Subcutaneous abdominal adipose tissue (tissue), 5 donors: ENCODE measurements around the gene MTMR10.

Experiments used
- H3K27ac ChIP-seq: one replicate; pipeline ENCODE4 v1.7.0; 2013; ENCODE audit warnings: low read depth, mild to moderate bottlenecking, inconsistent platforms, low read length, moderate library complexity
- H3K27me3 ChIP-seq, 5 donors: one replicate each; pipeline ENCODE4 v1.7.0; 2013; ENCODE audit warnings: low read length in 5 of 5, inconsistent platforms in 1 of 5; ENCODE audit not compliant: control insufficient read depth in 5 of 5, insufficient read depth in 4 of 5
- H3K36me3 ChIP-seq, 5 donors: one replicate each; pipeline ENCODE4 v1.7.0; 2013; ENCODE audit warnings: low read length in 5 of 5; ENCODE audit not compliant: control insufficient read depth in 5 of 5, insufficient read depth in 5 of 5
- H3K4me1 ChIP-seq, 5 donors: one replicate each; pipeline ENCODE4 v1.7.0; 2013; ENCODE audit warnings: low read length in 5 of 5, mild to moderate bottlenecking in 3 of 5, moderate library complexity in 1 of 5; ENCODE audit not compliant: control insufficient read depth in 5 of 5, insufficient read depth in 5 of 5
- H3K4me3 ChIP-seq, 5 donors: one replicate each; pipeline ENCODE4 v1.7.0; 2013; ENCODE audit warnings: low read length in 5 of 5, low read depth in 1 of 5
- H3K9ac ChIP-seq, 5 donors: one replicate each; pipeline ENCODE4 v1.7.0; 2013; ENCODE audit warnings: low read length in 5 of 5, mild to moderate bottlenecking in 4 of 5, moderate library complexity in 3 of 5
- H3K9me3 ChIP-seq, 5 donors: one replicate each; pipeline ENCODE4 v1.7.0; 2013; ENCODE audit warnings: low read length in 5 of 5; ENCODE audit not compliant: control insufficient read depth in 5 of 5
- donor health status: healthy.
- donor health status: healthy.
- donor health status: healthy.
- donor health status: healthy.
- donor health status: healthy.

The MTMR10 gene

GRCh38 chr15:30941520-30941919, 49.9 kb downstream of the MTMR10 start:
- peaks cover 29 to 99% (median 87%) of the 10 kb centered on the region in 5 donors for H3K36me3 ChIP-seq

GRCh38 chr15:30940359-30940758, 51.1 kb downstream of the MTMR10 start:
- H3K27ac ChIP-seq, result no peak overlapping the region
- H3K27me3 ChIP-seq, result no peaks in the 10 kb centered on the region
- H3K4me3 ChIP-seq, result no peak overlapping the region
- no peak overlapping the region for H3K9ac ChIP-seq
- H3K9me3 ChIP-seq, result no peaks in the 10 kb centered on the region
- H3K4me1 ChIP-seq, result no peaks in the 10 kb centered on the region
- H3K36me3 ChIP-seq, result peaks cover 26 to 94% (median 76%) of the 10 kb centered on the region in 5 donors

More at GRCh38 chr15:30941520-30941919, 49.9 kb downstream of the MTMR10 start:
- Histone ChIP-seq H3K4me1 (no peaks in the 10 kb centered on the region), H3K9me3 (no peaks in the 10 kb centered on the region), H3K4me3 (no peak overlapping the region), H3K27me3 (no peaks in the 10 kb centered on the region), H3K27ac (no peak overlapping the region), H3K9ac (no peak overlapping the region)

GRCh38 chr15:30939161-30939560, 52.3 kb downstream of the MTMR10 start:
- H3K27ac ChIP-seq, result no peak overlapping the region
- H3K36me3 ChIP-seq, result peaks cover 24 to 88% (median 71%) of the 10 kb centered on the region in 5 donors

GRCh38 chr15:30933293-30933692, 58.1 kb downstream of the MTMR10 start:
- Histone ChIP-seq H3K27ac (no peak overlapping the region), H3K9ac (no peak overlapping the region), H3K4me1 (no peaks in the 10 kb centered on the region), H3K9me3 (no peaks in the 10 kb centered on the region), H3K27me3 (no peaks in the 10 kb centered on the region), H3K36me3 (peaks cover 3 to 60% (median 43%) of the 10 kb centered on the region in 5 donors), H3K4me3 (no peak overlapping the region)

More at GRCh38 chr15:30939161-30939560, 52.3 kb downstream of the MTMR10 start:
- no peaks in the 10 kb centered on the region for H3K27me3 ChIP-seq
- H3K4me1 ChIP-seq, result no peaks in the 10 kb centered on the region
- H3K4me3 ChIP-seq, result no peak overlapping the region
- no peaks in the 10 kb centered on the region for H3K9me3 ChIP-seq
- no peak overlapping the region for H3K9ac ChIP-seq

GRCh38 chr15:30930422-30930821, 61.0 kb downstream of the MTMR10 start:
- Histone ChIP-seq H3K4me3 (no peak overlapping the region), H3K9me3 (no peaks in the 10 kb centered on the region), H3K4me1 (peaks cover 0 to 5% (median 0%) of the 10 kb centered on the region in 5 donors), H3K27ac (no peak overlapping the region), H3K9ac (no peak overlapping the region), H3K27me3 (no peaks in the 10 kb centered on the region), H3K36me3 (peaks cover 3 to 64% (median 59%) of the 10 kb centered on the region in 5 donors)

GRCh38 chr15:30929982-30930381, 61.4 kb downstream of the MTMR10 start:
- no peak overlapping the region for H3K9ac ChIP-seq
- peaks cover 3 to 66% (median 62%) of the 10 kb centered on the region in 5 donors for H3K36me3 ChIP-seq
- peaks cover 0 to 5% (median 0%) of the 10 kb centered on the region in 5 donors for H3K4me1 ChIP-seq
- no peaks in the 10 kb centered on the region for H3K27me3 ChIP-seq
- H3K27ac ChIP-seq, result no peak overlapping the region
- no peaks in the 10 kb centered on the region for H3K9me3 ChIP-seq
- no peak overlapping the region for H3K4me3 ChIP-seq

GRCh38 chr15:30929064-30929669, 62.3 kb downstream of the MTMR10 start:
- Histone ChIP-seq H3K27ac (no peak overlapping the region), H3K9me3 (no peaks in the 10 kb centered on the region), H3K27me3 (no peaks in the 10 kb centered on the region), H3K36me3 (peaks cover 5 to 71% (median 64%) of the 10 kb centered on the region in 5 donors), H3K4me1 (peaks cover 0 to 9% (median 5%) of the 10 kb centered on the region in 5 donors), H3K9ac (no peak overlapping the region), H3K4me3 (no peak overlapping the region)

GRCh38 chr15:30928076-30928475, 63.4 kb downstream of the MTMR10 start:
- Histone ChIP-seq H3K27me3 (no peaks in the 10 kb centered on the region), H3K9ac (no peak overlapping the region), H3K4me1 (peaks cover 0 to 10% (median 8%) of the 10 kb centered on the region in 5 donors), H3K9me3 (no peaks in the 10 kb centered on the region), H3K27ac (no peak overlapping the region), H3K4me3 (no peak overlapping the region), H3K36me3 (peaks cover 5 to 78% (median 70%) of the 10 kb centered on the region in 5 donors)

- Histone ChIP-seq H3K4me1 (peaks cover 0 to 15% (median 8%) of the 10 kb centered on the region in 5 donors), H3K36me3 (peaks cover 6 to 86% (median 78%) of the 10 kb centered on the region in 5 donors), H3K27ac (no peak overlapping the region), H3K4me3 (no peak overlapping the region), H3K9ac (no peak overlapping the region), H3K27me3 (no peaks in the 10 kb centered on the region), H3K9me3 (no peaks in the 10 kb centered on the region)
Observed at GRCh38 chr15:30927148-30927761, 64.2 kb downstream of the MTMR10 start.

- no peaks in the 10 kb centered on the region for H3K9me3 ChIP-seq
- H3K27me3 ChIP-seq, result no peaks in the 10 kb centered on the region
- peak overlapping the region in 1 of 5 donors; percentile 39 for H3K9ac ChIP-seq
- H3K4me1 ChIP-seq, result peaks cover 0 to 25% (median 18%) of the 10 kb centered on the region in 5 donors
- H3K4me3 ChIP-seq, result no peak overlapping the region
- no peak overlapping the region for H3K27ac ChIP-seq
- H3K36me3 ChIP-seq, result peaks cover 6 to 93% (median 82%) of the 10 kb centered on the region in 5 donors
Observed at GRCh38 chr15:30926161-30926560, 65.3 kb downstream of the MTMR10 start.
